ENCODE data around the gene TBC1D17.

DNA sequence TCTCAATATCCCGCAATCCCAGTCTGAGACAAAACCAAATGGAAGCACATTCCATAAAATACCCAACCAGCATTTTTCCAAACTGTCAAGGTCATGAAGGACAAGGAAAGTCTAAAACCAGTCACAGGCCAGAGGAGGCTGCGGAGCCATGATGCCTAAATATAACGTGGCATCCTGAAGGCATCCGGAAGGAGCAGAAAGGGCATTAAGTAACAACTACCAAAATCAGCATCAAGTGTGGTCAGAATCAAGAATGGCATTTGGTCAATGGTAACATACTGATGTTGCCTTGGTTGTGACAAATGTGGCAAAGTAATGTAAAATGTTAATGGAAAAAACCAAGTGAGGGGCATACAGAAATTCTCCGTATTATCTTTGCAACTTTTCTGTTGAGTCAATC lies 48.0 kb downstream of the TBC1D17 start:
- TF ChIP-seq, protein P1, sequence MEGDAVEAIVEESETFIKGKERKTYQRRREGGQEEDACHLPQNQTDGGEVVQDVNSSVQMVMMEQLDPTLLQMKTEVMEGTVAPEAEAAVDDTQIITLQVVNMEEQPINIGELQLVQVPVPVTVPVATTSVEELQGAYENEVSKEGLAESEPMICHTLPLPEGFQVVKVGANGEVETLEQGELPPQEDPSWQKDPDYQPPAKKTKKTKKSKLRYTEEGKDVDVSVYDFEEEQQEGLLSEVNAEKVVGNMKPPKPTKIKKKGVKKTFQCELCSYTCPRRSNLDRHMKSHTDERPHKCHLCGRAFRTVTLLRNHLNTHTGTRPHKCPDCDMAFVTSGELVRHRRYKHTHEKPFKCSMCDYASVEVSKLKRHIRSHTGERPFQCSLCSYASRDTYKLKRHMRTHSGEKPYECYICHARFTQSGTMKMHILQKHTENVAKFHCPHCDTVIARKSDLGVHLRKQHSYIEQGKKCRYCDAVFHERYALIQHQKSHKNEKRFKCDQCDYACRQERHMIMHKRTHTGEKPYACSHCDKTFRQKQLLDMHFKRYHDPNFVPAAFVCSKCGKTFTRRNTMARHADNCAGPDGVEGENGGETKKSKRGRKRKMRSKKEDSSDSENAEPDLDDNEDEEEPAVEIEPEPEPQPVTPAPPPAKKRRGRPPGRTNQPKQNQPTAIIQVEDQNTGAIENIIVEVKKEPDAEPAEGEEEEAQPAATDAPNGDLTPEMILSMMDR (IDR thresholded peaks at IDR 0.05; ENCODE audit: insufficient read depth, low read length, poor library complexity, severe bottlenecking): no peak
- no peak for TF ChIP-seq EZH2phosphoT487 (conservative IDR thresholded peaks at IDR 0.05; ENCODE audit: low read length)

Measured in SU-DHL-6 (cell line).